ENCODE measurements around the gene DIAPH2. TPM values are rescaled to one million over a fixed set of nuclear protein-coding genes. Genes with fewer than 3 reads are reported as not detected.

Gene DIAPH2
- total RNA-seq, 1 donor from 2014 or later, result 9.9 TPM

DNA sequence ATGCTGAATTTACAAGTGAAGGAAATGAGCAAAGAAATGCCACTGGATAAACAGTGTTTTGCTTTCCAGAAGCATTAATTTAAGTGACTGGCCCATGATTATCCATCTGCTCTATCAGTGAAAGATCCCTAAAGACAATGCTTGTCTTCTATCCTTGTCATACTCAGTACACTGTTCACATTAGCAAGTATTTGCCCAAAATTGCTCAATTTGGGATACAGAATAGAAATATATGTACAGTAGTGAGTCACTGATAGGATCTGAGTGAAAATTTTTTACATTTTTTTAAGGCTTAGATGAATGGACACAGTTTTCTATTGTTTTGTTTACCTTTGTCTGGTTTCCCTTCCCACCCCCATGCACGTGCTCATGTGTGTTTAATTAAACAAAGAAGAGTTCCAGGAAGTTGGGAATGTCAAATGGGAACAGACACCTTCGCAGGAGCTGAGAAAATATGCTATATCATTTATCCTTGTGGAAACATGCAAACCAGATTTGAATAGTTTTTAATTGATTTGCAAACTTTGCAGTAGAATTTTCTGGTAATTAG, 855.4 kb downstream of the DIAPH2 start:
- ATAC-seq, result no peak
- intact Hi-C loops (cut with DNase I), result no loop called here
- no peak for DNase-seq (ENCODE audit: missing footprints)

DNA sequence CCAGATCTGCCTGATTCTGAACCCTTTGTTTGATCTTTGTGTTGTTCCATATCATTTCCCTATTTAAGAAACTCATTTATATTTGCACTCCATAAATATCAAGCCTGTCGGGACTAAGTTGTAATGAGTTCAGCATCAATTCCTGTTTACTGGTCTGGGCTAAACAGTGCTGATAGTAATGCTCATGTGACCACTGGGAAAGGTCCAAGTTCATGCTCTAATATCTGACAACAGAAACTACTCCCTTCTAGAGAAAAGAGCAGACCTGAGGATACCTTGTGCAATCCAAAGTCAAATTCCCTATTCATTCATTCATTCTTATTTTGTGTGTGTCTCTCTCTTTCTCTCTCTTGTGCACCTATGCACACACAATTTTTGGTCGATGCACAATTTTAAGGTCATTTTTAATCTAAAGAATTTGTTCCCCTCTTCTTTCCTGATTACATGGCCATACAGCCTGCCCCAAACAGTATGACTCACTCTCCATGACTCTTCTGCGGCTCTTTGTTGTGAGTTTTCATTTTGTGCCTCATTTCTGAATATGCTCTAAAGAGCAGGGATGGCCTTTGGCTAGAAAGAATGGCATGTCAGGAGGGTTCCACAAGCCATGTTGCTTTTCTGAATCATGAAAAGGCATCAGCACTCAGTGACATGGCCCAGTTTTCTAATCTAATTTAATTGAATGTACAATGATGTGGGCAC, 863.4 kb downstream of the DIAPH2 start:
- ATAC-seq (no peak), DNase-seq (ENCODE audit: missing footprints) (no peak)
- intact Hi-C loops (cut with DNase I), result no loop called here

GRCh38 chrX:97551821-97552220, 867.2 kb downstream of the DIAPH2 start:
- no peak for DNase-seq (ENCODE audit: missing footprints)
- intact Hi-C loops (cut with DNase I), result no loop called here
- no peak for ATAC-seq

- DNase-seq (ENCODE audit: missing footprints) (no peak), ATAC-seq (no peak)
- intact Hi-C loops (cut with DNase I), result no loop called here
These were observed 869.2 kb downstream of the DIAPH2 start for GRCh38 chrX:97553833-97554232.

- intact Hi-C loops (cut with DNase I), result no loop called here
- no peak for ATAC-seq
These were observed 871.7 kb downstream of the DIAPH2 start for GRCh38 chrX:97556359-97556758.

GRCh38 chrX:97563531-97564133, 879.0 kb downstream of the DIAPH2 start:
- intact Hi-C loops (cut with DNase I), result no loop called here
- peak; percentile 71 for ATAC-seq
- no peak for DNase-seq (ENCODE audit: missing footprints)

More at GRCh38 chrX:97556359-97556758, 871.7 kb downstream of the DIAPH2 start:
- DNase-seq (ENCODE audit: missing footprints), result no peak

DNA sequence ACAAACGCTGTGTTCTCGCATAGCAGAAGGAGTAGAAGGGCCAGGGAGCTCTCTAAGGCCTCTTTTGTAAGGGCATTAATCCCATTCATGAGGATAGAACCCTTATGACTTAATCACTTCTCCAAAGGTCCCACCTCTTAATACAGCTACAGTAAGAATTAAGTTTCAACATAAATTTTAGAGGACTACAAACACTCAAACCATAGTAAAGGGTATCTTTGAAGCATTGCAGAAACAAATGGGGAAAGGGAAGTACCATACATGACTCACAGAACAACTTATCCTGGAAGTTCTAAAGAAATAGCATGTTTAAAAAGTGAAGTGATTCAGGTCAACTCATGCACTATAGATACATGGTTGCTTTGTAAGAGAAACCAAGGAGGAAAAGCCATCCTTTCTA, 879.9 kb downstream of the DIAPH2 start:
- intact Hi-C loops (cut with DNase I), result no loop called here
- no peak for DNase-seq (ENCODE audit: missing footprints)
- ATAC-seq, result no peak

- ATAC-seq (no peak), DNase-seq (ENCODE audit: missing footprints) (no peak)
- intact Hi-C loops (cut with DNase I), result no loop called here
These were observed 902.5 kb downstream of the DIAPH2 start for GRCh38 chrX:97587171-97587570.

GRCh38 chrX:97594646-97595224, 910.1 kb downstream of the DIAPH2 start:
- ATAC-seq (no peak), DNase-seq (ENCODE audit: missing footprints) (no peak)
- intact Hi-C loops (cut with DNase I), result no loop called here

- intact Hi-C loops (cut with DNase I), result no loop called here
- no peak for ATAC-seq
- no peak for DNase-seq (ENCODE audit: missing footprints)
These were observed 913.3 kb downstream of the DIAPH2 start for GRCh38 chrX:97597954-97598353.

- intact Hi-C loops (cut with DNase I), result no loop called here
- DNase-seq (ENCODE audit: missing footprints) (no peak), ATAC-seq (no peak)
These were observed 918.0 kb downstream of the DIAPH2 start for GRCh38 chrX:97602465-97603258.

DNA sequence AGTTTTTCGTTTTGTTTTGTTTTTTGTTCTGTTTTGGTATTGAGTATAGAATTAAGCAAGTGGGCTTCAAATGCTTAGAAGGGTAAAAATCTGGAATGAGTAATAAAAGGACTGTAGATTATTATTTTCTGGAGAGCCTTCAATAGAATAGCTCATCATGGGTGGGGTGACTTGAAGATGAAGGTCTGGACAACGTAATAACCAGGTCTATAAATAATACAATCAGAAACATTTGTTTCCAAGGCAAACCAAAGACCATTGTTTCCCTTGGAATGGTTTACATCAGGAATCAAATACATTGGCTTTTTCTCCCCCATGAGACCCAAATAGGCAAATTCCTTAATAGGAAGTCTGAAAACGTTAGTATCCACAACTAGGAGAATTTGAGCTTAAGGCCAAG, 920.6 kb downstream of the DIAPH2 start:
- intact Hi-C loops (cut with DNase I), result no loop called here
- no peak for ATAC-seq
- DNase-seq (ENCODE audit: missing footprints), result no peak

DNA sequence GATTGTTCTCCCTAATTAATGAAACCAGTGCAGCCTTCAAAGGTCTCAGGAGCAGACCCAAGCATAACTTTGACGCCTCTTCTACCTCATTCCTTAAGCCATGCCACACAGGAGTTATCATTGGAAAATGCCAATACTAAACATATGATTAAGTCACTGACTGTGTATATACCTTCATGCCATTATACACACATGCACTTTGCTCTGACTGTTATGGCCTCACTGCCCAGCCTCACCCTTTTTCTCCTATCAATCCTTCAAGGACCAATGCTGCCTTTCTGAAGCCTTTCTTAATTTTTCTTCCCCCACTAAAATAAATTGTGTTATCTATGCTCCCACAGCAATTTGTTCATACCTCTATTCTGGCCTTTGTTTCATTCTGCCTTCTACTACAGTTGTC, 924.7 kb downstream of the DIAPH2 start:
- no peak for ATAC-seq
- DNase-seq (ENCODE audit: missing footprints), result no peak
- intact Hi-C loops (cut with DNase I), result no loop called here

DNA sequence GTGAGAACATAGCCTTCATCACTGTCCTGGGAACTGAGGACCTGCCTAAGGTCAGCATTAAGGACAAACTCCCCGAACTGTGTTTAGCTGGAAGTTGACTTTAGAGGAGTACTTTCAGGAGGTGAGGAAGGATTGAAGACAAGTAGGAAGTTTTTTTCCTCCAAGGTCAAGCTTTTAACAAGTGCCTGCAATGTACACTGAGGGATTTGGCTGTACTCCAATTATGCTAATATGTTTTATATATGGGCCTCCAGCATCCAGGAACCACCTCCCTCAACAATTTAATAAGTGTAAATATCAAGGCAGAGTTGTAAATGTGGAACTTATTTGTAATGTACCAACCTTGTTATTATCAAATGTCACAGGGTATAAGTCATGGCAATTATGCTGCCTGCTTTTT, 925.3 kb downstream of the DIAPH2 start:
- DNase-seq (ENCODE audit: missing footprints) (no peak), ATAC-seq (no peak)
- intact Hi-C loops (cut with DNase I), result no loop called here

DNA sequence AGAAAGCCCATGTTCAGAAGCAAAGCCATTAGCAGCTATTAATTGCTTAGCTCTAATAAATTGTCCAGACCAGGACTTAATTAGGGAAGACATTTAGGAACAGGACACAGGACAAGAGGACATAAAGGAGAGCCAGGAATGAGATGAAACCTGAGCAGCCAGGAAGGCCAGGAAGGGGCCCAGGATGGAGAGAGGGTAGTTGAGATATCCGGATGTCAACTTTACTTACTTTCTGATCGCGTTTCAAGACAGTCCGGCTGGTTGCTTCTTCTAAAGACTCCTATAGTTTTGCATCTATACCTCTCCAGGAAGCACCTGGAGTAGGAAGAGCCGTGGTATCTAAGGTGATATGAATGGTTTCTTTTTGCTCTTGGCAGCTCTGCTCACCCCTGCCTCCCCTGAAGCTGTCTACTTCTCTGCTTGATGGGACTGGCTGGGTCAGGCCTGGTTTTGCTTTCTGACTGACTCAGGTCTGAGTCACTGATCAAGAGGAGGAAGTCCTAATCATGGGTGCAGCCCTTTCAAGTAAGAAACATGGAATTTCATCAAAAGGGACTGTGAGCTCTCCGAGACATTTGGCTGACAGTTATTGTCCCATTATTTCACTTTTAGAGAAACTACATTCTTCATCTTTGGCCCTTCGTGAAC, 932.4 kb downstream of the DIAPH2 start:
- intact Hi-C loops (cut with DNase I), result no loop called here
- no peak for DNase-seq (ENCODE audit: missing footprints)
- no peak for ATAC-seq

DNA sequence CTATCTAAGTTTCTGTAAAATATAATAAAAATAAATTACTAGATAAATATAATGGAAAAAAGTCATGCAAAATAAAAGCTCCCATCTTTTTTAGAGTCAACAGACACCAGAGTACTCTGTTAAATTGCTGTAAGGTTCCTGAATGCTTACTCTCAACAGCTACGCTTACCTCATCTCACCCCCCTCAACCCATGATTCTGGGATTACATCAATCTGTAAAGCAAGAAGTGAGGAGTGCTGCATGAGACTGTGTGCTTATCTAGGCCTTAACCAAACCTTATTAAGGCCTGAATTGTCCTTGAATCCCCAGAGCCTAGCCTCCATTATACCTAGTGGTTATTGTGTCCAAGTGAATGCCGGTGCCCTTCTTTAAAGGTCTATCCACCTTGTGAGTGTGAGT, 934.9 kb downstream of the DIAPH2 start:
- intact Hi-C loops (cut with DNase I), result no loop called here
- ATAC-seq, result no peak
- DNase-seq (ENCODE audit: missing footprints), result no peak

DNA sequence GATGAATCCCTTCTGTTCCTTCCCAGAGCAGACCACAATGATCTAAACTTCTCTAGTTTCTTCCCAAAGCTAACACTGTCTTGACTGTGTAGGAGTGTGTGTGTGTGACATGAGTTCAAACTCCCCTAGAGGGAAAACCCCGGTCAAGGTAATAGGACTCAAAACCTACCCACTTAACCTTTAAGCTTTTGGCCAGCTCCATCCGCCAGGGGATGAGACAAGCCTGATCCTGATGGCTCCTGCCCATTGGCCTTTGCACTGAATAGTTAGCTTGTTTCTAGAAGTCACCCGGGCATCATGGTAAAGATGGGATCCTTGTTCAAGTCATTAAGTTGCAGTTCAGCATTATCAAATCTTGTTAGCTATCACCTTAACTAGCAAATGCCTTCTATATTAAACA, 937.5 kb downstream of the DIAPH2 start:
- DNase-seq (ENCODE audit: missing footprints) (no peak), ATAC-seq (no peak)
- intact Hi-C loops (cut with DNase I), result no loop called here

DNA sequence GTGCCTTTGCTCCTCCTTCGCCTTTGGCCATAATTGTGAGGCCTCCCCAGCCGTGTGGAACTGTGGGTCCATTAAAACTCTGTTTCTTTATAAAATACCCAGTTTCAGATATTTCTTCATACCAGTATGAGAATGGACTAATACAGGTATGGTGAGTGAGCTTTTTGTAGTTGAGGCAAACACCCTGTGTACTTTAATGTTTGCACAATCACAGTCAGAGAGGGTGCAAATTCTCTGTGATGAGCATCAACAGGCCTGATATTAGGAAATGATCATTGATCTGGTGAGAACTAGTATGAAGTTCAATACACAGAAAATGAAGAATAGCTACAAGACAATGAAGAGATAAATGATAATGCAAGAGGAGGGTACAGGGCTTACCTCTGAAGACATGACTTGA, 943.7 kb downstream of the DIAPH2 start:
- intact Hi-C loops (cut with DNase I), result no loop called here
- no peak for DNase-seq (ENCODE audit: missing footprints)
- no peak for ATAC-seq
